HL-60 (cell line): ENCODE data around the gene CLASP2.

Source experiments
- DNase-seq, 2 experiments: peaks; one replicate each; pipeline ENCODE4 v3.0.0-alpha.2; 2010 to 2020; ENCODE audit warnings: low read depth in 1 of 2, low spot score in 1 of 2
- H3K27ac ChIP-seq: fragments of 250-450 bp; sonication (Bioruptor Pico); replicated peaks from 2 replicates; pipeline ENCODE4 v1.5.1; 2020; ENCODE audit warnings: mild to moderate bottlenecking, moderate library complexity
- H3K27me3 ChIP-seq: fragments of 250-450 bp; sonication (Bioruptor Pico); 2 replicates; pipeline ENCODE4 v1.5.1; 2021; ENCODE audit warnings: mild to moderate bottlenecking, moderate library complexity; ENCODE audit not compliant: insufficient read depth, poor library complexity, severe bottlenecking
- H3K4me3 ChIP-seq: replicated peaks from 2 replicates; pipeline ENCODE4 v1.5.1; 2011; ENCODE audit warnings: mild to moderate bottlenecking, control low read depth, low read length; ENCODE audit not compliant: insufficient read depth
- CTCF ChIP-seq: IDR thresholded peaks from one replicate; pipeline ENCODE4 v1.5.1; 2011; ENCODE audit warnings: low read length, control low read depth, inconsistent platforms; ENCODE audit not compliant: insufficient read depth
- GABPA ChIP-seq: IDR thresholded peaks from 2 replicates; pipeline ENCODE4 v1.6.1; 2012; ENCODE audit warnings: low read depth
- POLR2AphosphoS5 ChIP-seq: IDR thresholded peaks from 2 replicates; pipeline ENCODE4 v1.6.1; 2012; ENCODE audit warnings: low read depth
- REST ChIP-seq: IDR thresholded peaks from 2 replicates; pipeline ENCODE4 v1.6.1; 2012; ENCODE audit warnings: low read depth; ENCODE audit not compliant: insufficient replicate concordance
- SPI1 ChIP-seq: IDR thresholded peaks from 2 replicates; pipeline ENCODE4 v1.6.1; 2012; ENCODE audit warnings: low read depth, mild to moderate bottlenecking, borderline replicate concordance

The CLASP2 gene

GRCh38 chr3:33578325-33579177, 139.5 kb downstream of the CLASP2 start:
- no peak for DNase-seq
- Histone ChIP-seq H3K27me3 (no peaks in the 10 kb centered on the region), H3K27ac (no peak overlapping the region), H3K4me3 (no peak overlapping the region)
- TF ChIP-seq POLR2AphosphoS5 (no peak), SPI1 (no peak), REST (no peak)

GRCh38 chr3:33577588-33577987, 140.5 kb downstream of the CLASP2 start:
- no peak overlapping the region for H3K4me3 ChIP-seq
- TF ChIP-seq CTCF: no peak
- no peak for TF ChIP-seq REST
- no peak for TF ChIP-seq POLR2AphosphoS5
- TF ChIP-seq SPI1: no peak
- TF ChIP-seq GABPA: no peak
- no peak overlapping the region for H3K27ac ChIP-seq
- DNase-seq: no peak
- no peaks in the 10 kb centered on the region for H3K27me3 ChIP-seq

DNA sequence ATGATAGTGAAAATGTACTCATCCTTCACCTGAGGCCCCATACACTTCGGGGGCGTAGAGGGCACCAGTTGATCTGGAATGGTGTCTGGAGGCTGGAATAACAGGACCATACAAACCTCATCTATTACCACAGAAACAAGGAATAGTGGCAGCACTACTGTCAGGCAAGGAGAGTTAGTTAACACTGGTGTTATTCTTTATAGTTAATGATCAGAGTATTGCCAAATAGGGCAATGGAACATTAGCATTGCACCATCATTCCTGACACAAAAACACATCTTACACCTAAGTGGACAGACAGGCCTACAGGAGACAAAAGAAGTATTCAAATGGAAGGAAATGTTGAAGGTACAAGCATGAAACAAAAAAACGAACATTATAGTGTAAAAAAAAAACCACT, 140.9 kb downstream of the CLASP2 start:
- Histone ChIP-seq H3K27ac (no peak overlapping the region), H3K4me3 (no peak overlapping the region), H3K27me3 (no peaks in the 10 kb centered on the region)
- TF ChIP-seq GABPA: no peak
- TF ChIP-seq SPI1: no peak
- no peak for TF ChIP-seq REST
- no peak for TF ChIP-seq POLR2AphosphoS5
- no peak for TF ChIP-seq CTCF
- peak in 1 of 2 experiments; percentile 20 for DNase-seq
